ENCODE data around the gene KRT24.

Gene KRT24

DNA sequence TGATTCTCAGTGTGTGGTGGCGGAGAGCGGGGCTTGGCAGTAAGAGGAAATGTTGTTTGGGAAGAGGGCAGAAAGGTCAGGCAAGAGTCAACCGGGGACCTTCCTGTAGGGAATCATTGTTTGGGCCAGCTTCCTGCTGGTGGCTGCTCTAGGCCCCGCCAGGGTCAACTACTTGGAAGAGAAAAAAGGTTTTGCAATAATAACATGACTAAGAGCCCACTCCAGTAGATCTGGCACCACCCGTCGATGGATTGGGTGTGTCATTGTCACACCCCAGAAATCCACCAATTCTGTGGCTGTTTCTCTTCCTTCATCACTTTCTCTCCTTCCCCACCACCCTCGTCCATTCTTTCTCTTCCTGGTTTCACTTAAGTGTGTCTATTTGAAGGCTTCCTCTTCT, 4.2 kb upstream of the KRT24 start:
- Mint-ChIP-seq H3K36me3 (no peaks in the 10 kb centered on the region), H3K4me1 (no peaks in the 10 kb centered on the region), H3K9me3 (no peaks in the 10 kb centered on the region), H3K4me3 (no peak overlapping the region), H3K27me3 (peaks cover 44% of the 10 kb centered on the region), H3K27ac (no peak overlapping the region)
- ATAC-seq: no peak

DNA sequence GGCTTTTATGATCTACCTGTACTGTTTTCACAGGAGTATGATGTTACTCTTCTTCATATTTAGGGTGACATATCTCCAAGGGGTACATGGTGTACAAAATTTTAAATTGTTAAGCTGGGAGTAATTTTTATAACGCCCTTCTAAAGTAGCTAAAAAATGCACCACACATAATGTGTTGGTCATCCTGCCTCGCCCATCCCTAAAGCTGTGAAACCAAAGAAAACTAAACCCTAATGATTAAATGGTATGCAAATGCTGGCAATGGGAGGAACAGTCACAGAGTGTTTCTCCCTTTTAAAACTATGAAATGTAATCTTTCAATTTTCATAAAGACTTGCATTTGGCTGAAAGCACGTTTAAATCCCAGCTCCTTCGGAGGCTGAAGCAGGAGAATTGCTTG, 2.0 kb upstream of the KRT24 start:
- peaks cover 44% of the 10 kb centered on the region for H3K27me3 Mint-ChIP-seq
- H3K4me1 Mint-ChIP-seq: no peaks in the 10 kb centered on the region
- H3K36me3 Mint-ChIP-seq: no peaks in the 10 kb centered on the region
- no peak overlapping the region for H3K27ac Mint-ChIP-seq
- no peaks in the 10 kb centered on the region for H3K9me3 Mint-ChIP-seq
- no peak for ATAC-seq
- H3K4me3 Mint-ChIP-seq: no peak overlapping the region

- no peaks in the 10 kb centered on the region for H3K36me3 Mint-ChIP-seq
- H3K4me3 Mint-ChIP-seq: no peak overlapping the region
- H3K4me1 Mint-ChIP-seq: no peaks in the 10 kb centered on the region
- ATAC-seq: no peak
- H3K27ac Mint-ChIP-seq: no peak overlapping the region
- peaks cover 56% of the 10 kb centered on the region for H3K27me3 Mint-ChIP-seq
- no peaks in the 10 kb centered on the region for H3K9me3 Mint-ChIP-seq
Measured at GRCh38 chr17:40702271-40702670, 1.3 kb downstream of the KRT24 start.

GRCh38 chr17:40699853-40700252, 3.7 kb downstream of the KRT24 start:
- H3K27me3 Mint-ChIP-seq: peaks cover 43% of the 10 kb centered on the region
- H3K36me3 Mint-ChIP-seq: no peaks in the 10 kb centered on the region
- H3K27ac Mint-ChIP-seq: no peak overlapping the region
- no peaks in the 10 kb centered on the region for H3K4me1 Mint-ChIP-seq
- H3K9me3 Mint-ChIP-seq: no peaks in the 10 kb centered on the region
- H3K4me3 Mint-ChIP-seq: no peak overlapping the region
- ATAC-seq: no peak

- no peaks in the 10 kb centered on the region for H3K36me3 Mint-ChIP-seq
- peaks cover 38% of the 10 kb centered on the region for H3K27me3 Mint-ChIP-seq
- no peak for ATAC-seq
- H3K4me1 Mint-ChIP-seq: no peaks in the 10 kb centered on the region
- H3K9me3 Mint-ChIP-seq: no peaks in the 10 kb centered on the region
- H3K4me3 Mint-ChIP-seq: no peak overlapping the region
- H3K27ac Mint-ChIP-seq: no peak overlapping the region
Measured at GRCh38 chr17:40699371-40699770, 4.2 kb downstream of the KRT24 start.

DNA sequence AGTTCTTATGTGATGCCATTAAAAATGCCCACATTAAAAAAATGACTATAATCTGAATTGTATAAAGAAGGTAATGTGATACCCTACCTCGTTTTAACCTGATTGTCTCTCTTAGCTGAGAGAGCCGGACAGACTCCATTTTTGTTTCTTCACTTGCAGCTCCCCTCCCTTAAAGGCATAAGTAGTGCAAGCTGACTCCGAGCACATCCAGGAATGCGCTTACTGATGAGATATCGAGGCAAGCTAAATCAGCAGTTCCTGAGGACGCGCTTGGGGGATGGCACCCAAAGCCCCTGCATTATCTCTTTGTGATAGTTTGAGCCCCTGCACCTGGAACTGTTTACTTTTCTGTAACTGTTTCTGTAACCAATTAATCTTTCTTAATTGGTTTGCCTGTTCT, 6.3 kb downstream of the KRT24 start:
- ATAC-seq: no peak
- Mint-ChIP-seq H3K9me3 (no peaks in the 10 kb centered on the region), H3K4me3 (no peak overlapping the region), H3K27ac (no peak overlapping the region), H3K36me3 (no peaks in the 10 kb centered on the region), H3K4me1 (no peaks in the 10 kb centered on the region), H3K27me3 (peaks cover 25% of the 10 kb centered on the region)

- H3K27me3 Mint-ChIP-seq: peaks cover 25% of the 10 kb centered on the region
- H3K27ac Mint-ChIP-seq: no peak overlapping the region
- H3K9me3 Mint-ChIP-seq: no peaks in the 10 kb centered on the region
- no peaks in the 10 kb centered on the region for H3K36me3 Mint-ChIP-seq
- H3K4me1 Mint-ChIP-seq: no peaks in the 10 kb centered on the region
- no peak for ATAC-seq
- no peak overlapping the region for H3K4me3 Mint-ChIP-seq
Measured at GRCh38 chr17:40696651-40697072, 6.9 kb downstream of the KRT24 start.

GRCh38 chr17:40695874-40696472, 7.6 kb downstream of the KRT24 start:
- Mint-ChIP-seq H3K27ac (no peak overlapping the region), H3K4me1 (no peaks in the 10 kb centered on the region), H3K27me3 (peaks cover 25% of the 10 kb centered on the region), H3K9me3 (no peaks in the 10 kb centered on the region), H3K4me3 (no peak overlapping the region), H3K36me3 (no peaks in the 10 kb centered on the region)
- no peak for ATAC-seq

- Mint-ChIP-seq H3K36me3 (no peaks in the 10 kb centered on the region), H3K4me1 (no peaks in the 10 kb centered on the region), H3K4me3 (no peak overlapping the region), H3K9me3 (no peaks in the 10 kb centered on the region), H3K27me3 (peaks cover 18% of the 10 kb centered on the region), H3K27ac (no peak overlapping the region)
- no peak for ATAC-seq
Measured at GRCh38 chr17:40694584-40694983, 9.0 kb downstream of the KRT24 start.

DNA sequence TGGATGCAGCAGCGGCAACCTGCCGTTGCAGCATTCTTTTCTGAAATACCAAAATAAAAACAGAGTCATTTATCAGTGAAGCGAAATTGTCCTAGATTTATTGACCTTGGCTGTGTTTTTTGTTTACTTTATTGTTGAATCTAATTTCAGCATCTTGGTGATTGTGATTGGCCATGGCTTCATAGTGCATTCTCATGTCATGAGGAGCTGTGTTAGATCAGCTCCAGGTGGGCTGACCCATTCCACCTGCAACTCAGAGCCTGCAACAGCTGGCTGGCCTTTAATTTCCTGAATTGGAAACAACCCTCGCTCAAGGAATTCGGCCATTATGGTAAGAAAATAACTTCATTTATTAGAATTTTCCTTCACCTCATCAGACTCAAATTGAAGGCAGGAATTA, 16.4 kb downstream of the KRT24 start:
- H3K36me3 Mint-ChIP-seq: no peaks in the 10 kb centered on the region
- H3K9me3 Mint-ChIP-seq: no peaks in the 10 kb centered on the region
- no peaks in the 10 kb centered on the region for H3K4me1 Mint-ChIP-seq
- H3K27me3 Mint-ChIP-seq: peaks cover 9% of the 10 kb centered on the region
- no peak overlapping the region for H3K27ac Mint-ChIP-seq
- H3K4me3 Mint-ChIP-seq: no peak overlapping the region
- no peak for ATAC-seq

GRCh38 chr17:40686192-40686591, 17.4 kb downstream of the KRT24 start:
- Mint-ChIP-seq H3K4me3 (no peak overlapping the region), H3K36me3 (no peaks in the 10 kb centered on the region), H3K4me1 (no peaks in the 10 kb centered on the region), H3K27ac (no peak overlapping the region), H3K27me3 (peaks cover 18% of the 10 kb centered on the region), H3K9me3 (no peaks in the 10 kb centered on the region)
- ATAC-seq: no peak

- H3K4me3 Mint-ChIP-seq: no peak overlapping the region
Measured at GRCh38 chr17:40680998-40681397, 22.6 kb downstream of the KRT24 start.

DNA sequence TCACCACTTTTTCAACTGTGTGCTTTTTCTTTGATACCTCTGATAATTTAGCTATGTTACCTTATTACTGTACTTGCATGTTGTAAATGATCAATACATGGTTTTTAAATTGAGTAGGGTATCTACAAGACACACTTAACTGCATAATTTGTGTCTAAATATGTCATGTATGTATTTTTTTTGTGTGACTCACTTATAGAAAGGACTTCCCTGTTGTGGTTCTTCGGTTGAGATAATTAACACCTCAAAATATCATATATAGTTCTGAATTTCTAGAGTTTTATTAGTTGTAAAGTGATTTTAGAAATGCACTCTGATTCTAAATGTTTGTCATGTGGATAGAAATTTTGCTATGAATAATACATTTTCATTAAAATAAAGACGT, 24.0 kb downstream of the KRT24 start:
- no peak overlapping the region for H3K4me3 Mint-ChIP-seq
- H3K4me1 Mint-ChIP-seq: no peaks in the 10 kb centered on the region
- H3K27ac Mint-ChIP-seq: no peak overlapping the region
- peaks cover 73% of the 10 kb centered on the region for H3K27me3 Mint-ChIP-seq
- ATAC-seq: no peak
- H3K9me3 Mint-ChIP-seq: no peaks in the 10 kb centered on the region
- no peaks in the 10 kb centered on the region for H3K36me3 Mint-ChIP-seq

More at GRCh38 chr17:40680998-40681397, 22.6 kb downstream of the KRT24 start:
- no peaks in the 10 kb centered on the region for H3K9me3 Mint-ChIP-seq
- no peaks in the 10 kb centered on the region for H3K36me3 Mint-ChIP-seq
- H3K4me1 Mint-ChIP-seq: no peaks in the 10 kb centered on the region
- H3K27me3 Mint-ChIP-seq: peaks cover 59% of the 10 kb centered on the region
- ATAC-seq: no peak
- H3K27ac Mint-ChIP-seq: no peak overlapping the region

DNA sequence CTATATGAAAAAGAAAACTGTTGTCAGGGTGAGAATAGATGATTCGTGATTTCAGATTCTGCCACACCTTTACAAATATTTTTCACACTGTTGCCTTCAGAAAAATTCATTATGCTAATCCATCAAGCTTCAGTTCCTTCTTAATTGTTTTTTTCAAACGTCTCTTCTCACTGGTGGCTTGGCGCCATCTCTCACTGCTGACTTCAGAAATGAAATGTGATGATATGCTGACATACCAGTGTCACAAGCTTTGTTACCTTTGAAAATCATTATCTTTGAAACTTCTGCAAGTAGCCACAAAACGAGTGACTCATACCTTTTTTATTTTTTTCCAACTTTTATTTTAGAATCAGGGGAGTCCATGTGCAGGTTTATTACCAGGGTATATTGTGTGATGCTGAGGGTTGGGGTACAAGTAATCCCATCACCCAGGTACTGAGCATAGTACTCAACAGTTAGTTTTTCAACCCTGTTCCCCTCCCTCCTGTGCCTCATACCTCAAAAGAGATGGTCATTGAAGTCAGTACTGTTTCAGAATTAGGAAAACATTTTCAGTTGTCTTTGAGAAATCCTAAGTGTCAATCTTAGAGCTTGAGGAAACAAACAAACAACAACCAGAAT, 24.5 kb downstream of the KRT24 start:
- Mint-ChIP-seq H3K4me3 (no peak overlapping the region), H3K27ac (no peak overlapping the region), H3K36me3 (no peaks in the 10 kb centered on the region), H3K27me3 (peaks cover 73% of the 10 kb centered on the region), H3K9me3 (no peaks in the 10 kb centered on the region), H3K4me1 (no peaks in the 10 kb centered on the region)
- no peak for ATAC-seq

GRCh38 chr17:40675905-40676304, 27.6 kb downstream of the KRT24 start:
- ATAC-seq: no peak
- Mint-ChIP-seq H3K27me3 (peaks cover 52% of the 10 kb centered on the region), H3K36me3 (no peaks in the 10 kb centered on the region), H3K4me1 (no peaks in the 10 kb centered on the region), H3K27ac (no peak overlapping the region), H3K9me3 (no peaks in the 10 kb centered on the region), H3K4me3 (no peak overlapping the region)

DNA sequence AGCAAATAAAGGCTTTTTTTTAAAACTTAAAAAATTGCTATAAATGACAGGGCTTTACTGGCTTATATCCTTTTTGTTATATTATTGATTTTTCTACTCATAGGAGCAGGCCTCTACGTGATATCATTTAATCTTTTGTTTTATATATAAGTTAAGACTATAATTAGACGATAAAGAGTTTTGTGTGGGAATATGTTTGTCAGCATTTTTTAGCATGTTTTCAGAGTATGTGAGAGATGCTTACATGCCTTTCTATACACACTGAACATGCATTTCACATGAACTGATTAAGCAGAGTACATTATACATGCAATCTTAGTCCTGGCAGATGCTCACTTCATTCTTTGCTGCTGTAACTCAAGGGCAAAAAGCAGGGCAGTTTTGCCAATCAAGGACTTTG, 30.9 kb downstream of the KRT24 start:
- Mint-ChIP-seq H3K9me3 (no peaks in the 10 kb centered on the region), H3K36me3 (no peaks in the 10 kb centered on the region), H3K27ac (no peak overlapping the region), H3K4me3 (no peak overlapping the region), H3K27me3 (peaks cover 37% of the 10 kb centered on the region), H3K4me1 (no peaks in the 10 kb centered on the region)
- no peak for ATAC-seq

All from stimulated activated memory B cell treated with anti-CD40 and anti-IgM and Interleukin-4, amounts not matched to agents 10 μg/mL and 1 μg/mL and 100 μg/mL, for 72 hours (primary cell).